ENCODE measurements around the gene MAP1B. TPM values are rescaled to one million over a fixed set of nuclear protein-coding genes. Genes with fewer than 3 reads are reported as not detected.

MAP1B gene
- total and polyA plus RNA-seq, 9 of the 15 experiments (the other 6 are each of a cell fraction or from before 2014, with no cell fraction given) = 5.2 to 66.1 (median 17.3) TPM

DNA sequence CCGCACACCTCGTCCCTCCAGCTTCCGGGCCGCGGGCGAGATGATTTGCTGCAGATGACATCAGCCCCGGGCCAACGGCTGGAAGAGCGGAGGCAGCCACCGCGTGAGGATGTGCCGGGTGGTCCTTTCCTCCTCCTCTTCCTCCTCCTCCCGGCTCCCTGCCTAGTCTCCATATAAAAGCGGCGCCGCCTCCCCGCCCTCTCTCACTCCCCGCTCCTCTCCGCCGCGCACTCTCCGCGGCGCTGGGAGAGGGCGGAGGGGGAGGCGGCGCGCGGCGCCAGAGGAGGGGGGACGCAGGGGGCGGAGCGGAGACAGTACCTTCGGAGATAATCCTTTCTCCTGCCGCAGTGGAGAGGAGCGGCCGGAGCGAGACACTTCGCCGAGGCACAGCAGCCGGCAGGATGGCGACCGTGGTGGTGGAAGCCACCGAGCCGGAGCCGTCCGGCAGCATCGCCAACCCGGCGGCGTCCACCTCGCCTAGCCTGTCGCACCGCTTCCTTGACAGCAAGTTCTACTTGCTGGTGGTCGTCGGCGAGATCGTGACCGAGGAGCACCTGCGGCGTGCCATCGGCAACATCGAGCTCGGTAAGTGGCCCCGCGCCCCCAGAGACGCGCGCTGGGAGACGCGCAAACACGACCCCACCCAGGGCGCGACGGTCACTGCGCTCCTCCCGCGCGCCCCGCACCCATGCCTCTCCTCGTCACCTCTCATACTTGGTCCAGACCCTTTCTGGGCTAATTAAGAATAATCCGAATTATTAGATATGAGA lies at the start of gene MAP1B (continued):
- TF ChIP-seq POLR2AphosphoS5 (IDR thresholded peaks at IDR 0.05; ENCODE audit: control insufficient read depth, insufficient read depth, low read depth, low read length) (peak; percentile 63; the same call in 1 of the 2 replicates), HSF4 (CRISPR knock-in tag; IDR thresholded peaks at IDR 0.05; ENCODE audit: borderline replicate concordance) (no peak), ZBTB8A (IDR thresholded peaks at IDR 0.05; ENCODE audit: partially characterized antibody) (no peak), TEAD2 (tag; IDR thresholded peaks at IDR 0.05) (no peak), SREBF1 (IDR thresholded peaks at IDR 0.05; ENCODE audit: borderline replicate concordance, low read depth, low read length) (no peak), KAT8 (IDR thresholded peaks at IDR 0.05; ENCODE audit: low read depth) (no peak), KLF13 (tag; IDR thresholded peaks at IDR 0.05; ENCODE audit: borderline replicate concordance, low read depth) (peak; percentile 15; the same call in 1 of the 2 replicates), CBX3 (IDR thresholded peaks at IDR 0.05; ENCODE audit: borderline replicate concordance in 1 of 2, low read length in 2 of 2) (no peak), POU5F1 (IDR thresholded peaks at IDR 0.05; ENCODE audit: borderline replicate concordance, low read depth, low read length, partially characterized antibody) (no peak)
- TF ChIP-seq, protein P1, sequence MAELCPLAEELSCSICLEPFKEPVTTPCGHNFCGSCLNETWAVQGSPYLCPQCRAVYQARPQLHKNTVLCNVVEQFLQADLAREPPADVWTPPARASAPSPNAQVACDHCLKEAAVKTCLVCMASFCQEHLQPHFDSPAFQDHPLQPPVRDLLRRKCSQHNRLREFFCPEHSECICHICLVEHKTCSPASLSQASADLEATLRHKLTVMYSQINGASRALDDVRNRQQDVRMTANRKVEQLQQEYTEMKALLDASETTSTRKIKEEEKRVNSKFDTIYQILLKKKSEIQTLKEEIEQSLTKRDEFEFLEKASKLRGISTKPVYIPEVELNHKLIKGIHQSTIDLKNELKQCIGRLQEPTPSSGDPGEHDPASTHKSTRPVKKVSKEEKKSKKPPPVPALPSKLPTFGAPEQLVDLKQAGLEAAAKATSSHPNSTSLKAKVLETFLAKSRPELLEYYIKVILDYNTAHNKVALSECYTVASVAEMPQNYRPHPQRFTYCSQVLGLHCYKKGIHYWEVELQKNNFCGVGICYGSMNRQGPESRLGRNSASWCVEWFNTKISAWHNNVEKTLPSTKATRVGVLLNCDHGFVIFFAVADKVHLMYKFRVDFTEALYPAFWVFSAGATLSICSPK (IDR thresholded peaks at IDR 0.05; ENCODE audit: borderline replicate concordance) = no peak
- TF ChIP-seq, protein P2, sequence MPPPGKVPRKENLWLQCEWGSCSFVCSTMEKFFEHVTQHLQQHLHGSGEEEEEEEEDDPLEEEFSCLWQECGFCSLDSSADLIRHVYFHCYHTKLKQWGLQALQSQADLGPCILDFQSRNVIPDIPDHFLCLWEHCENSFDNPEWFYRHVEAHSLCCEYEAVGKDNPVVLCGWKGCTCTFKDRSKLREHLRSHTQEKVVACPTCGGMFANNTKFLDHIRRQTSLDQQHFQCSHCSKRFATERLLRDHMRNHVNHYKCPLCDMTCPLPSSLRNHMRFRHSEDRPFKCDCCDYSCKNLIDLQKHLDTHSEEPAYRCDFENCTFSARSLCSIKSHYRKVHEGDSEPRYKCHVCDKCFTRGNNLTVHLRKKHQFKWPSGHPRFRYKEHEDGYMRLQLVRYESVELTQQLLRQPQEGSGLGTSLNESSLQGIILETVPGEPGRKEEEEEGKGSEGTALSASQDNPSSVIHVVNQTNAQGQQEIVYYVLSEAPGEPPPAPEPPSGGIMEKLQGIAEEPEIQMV (tag; conservative IDR thresholded peaks at IDR 0.05; ENCODE audit: low read depth) = no peak
- TF ChIP-seq, protein P3, sequence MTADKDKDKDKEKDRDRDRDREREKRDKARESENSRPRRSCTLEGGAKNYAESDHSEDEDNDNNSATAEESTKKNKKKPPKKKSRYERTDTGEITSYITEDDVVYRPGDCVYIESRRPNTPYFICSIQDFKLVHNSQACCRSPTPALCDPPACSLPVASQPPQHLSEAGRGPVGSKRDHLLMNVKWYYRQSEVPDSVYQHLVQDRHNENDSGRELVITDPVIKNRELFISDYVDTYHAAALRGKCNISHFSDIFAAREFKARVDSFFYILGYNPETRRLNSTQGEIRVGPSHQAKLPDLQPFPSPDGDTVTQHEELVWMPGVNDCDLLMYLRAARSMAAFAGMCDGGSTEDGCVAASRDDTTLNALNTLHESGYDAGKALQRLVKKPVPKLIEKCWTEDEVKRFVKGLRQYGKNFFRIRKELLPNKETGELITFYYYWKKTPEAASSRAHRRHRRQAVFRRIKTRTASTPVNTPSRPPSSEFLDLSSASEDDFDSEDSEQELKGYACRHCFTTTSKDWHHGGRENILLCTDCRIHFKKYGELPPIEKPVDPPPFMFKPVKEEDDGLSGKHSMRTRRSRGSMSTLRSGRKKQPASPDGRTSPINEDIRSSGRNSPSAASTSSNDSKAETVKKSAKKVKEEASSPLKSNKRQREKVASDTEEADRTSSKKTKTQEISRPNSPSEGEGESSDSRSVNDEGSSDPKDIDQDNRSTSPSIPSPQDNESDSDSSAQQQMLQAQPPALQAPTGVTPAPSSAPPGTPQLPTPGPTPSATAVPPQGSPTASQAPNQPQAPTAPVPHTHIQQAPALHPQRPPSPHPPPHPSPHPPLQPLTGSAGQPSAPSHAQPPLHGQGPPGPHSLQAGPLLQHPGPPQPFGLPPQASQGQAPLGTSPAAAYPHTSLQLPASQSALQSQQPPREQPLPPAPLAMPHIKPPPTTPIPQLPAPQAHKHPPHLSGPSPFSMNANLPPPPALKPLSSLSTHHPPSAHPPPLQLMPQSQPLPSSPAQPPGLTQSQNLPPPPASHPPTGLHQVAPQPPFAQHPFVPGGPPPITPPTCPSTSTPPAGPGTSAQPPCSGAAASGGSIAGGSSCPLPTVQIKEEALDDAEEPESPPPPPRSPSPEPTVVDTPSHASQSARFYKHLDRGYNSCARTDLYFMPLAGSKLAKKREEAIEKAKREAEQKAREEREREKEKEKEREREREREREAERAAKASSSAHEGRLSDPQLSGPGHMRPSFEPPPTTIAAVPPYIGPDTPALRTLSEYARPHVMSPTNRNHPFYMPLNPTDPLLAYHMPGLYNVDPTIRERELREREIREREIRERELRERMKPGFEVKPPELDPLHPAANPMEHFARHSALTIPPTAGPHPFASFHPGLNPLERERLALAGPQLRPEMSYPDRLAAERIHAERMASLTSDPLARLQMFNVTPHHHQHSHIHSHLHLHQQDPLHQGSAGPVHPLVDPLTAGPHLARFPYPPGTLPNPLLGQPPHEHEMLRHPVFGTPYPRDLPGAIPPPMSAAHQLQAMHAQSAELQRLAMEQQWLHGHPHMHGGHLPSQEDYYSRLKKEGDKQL (CRISPR knock-in tag; IDR thresholded peaks at IDR 0.05; ENCODE audit: borderline replicate concordance) = 0 out of 2 replicates have a peak, but pooled peaks have one; percentile 19
- TF ChIP-seq, protein P4, sequence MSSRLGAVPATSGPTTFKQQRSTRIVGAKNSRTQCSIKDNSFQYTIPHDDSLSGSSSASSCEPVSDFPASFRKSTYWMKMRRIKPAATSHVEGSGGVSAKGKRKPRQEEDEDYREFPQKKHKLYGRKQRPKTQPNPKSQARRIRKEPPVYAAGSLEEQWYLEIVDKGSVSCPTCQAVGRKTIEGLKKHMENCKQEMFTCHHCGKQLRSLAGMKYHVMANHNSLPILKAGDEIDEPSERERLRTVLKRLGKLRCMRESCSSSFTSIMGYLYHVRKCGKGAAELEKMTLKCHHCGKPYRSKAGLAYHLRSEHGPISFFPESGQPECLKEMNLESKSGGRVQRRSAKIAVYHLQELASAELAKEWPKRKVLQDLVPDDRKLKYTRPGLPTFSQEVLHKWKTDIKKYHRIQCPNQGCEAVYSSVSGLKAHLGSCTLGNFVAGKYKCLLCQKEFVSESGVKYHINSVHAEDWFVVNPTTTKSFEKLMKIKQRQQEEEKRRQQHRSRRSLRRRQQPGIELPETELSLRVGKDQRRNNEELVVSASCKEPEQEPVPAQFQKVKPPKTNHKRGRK (tag; IDR thresholded peaks at IDR 0.05) = no peak

Measured in K562 (cell line).